Vagina (tissue), 2 donors: ENCODE measurements around the gene EPB41L3.

Source experiments
- POLR2AphosphoS5 ChIP-seq, 2 donors: sonication (generic); formaldehyde crosslinking; IDR thresholded peaks; one replicate each; pipeline ENCODE4 v1.9.0; 2017; ENCODE audit warnings: antibody characterized with exemption in 2 of 2, mild to moderate bottlenecking in 2 of 2, low read depth in 1 of 2; ENCODE audit not compliant: insufficient read depth in 1 of 2
- TF ChIP-seq, protein P1 (sequence below), 3 experiments: fragments of 450-650 bp in 2 of 3; fragments of 200-600 bp in 1 of 3; sonication (generic) in 1 of 3; IDR thresholded peaks; one replicate each; pipeline ENCODE4 v1.5.1; 2017 to 2019; ENCODE audit warnings: antibody characterized with exemption in 3 of 3, mild to moderate bottlenecking in 2 of 3, moderate library complexity in 2 of 3

- TF ChIP-seq, protein P1, sequence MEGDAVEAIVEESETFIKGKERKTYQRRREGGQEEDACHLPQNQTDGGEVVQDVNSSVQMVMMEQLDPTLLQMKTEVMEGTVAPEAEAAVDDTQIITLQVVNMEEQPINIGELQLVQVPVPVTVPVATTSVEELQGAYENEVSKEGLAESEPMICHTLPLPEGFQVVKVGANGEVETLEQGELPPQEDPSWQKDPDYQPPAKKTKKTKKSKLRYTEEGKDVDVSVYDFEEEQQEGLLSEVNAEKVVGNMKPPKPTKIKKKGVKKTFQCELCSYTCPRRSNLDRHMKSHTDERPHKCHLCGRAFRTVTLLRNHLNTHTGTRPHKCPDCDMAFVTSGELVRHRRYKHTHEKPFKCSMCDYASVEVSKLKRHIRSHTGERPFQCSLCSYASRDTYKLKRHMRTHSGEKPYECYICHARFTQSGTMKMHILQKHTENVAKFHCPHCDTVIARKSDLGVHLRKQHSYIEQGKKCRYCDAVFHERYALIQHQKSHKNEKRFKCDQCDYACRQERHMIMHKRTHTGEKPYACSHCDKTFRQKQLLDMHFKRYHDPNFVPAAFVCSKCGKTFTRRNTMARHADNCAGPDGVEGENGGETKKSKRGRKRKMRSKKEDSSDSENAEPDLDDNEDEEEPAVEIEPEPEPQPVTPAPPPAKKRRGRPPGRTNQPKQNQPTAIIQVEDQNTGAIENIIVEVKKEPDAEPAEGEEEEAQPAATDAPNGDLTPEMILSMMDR (IDR thresholded peaks at IDR 0.05) = no peak
- no peak for TF ChIP-seq POLR2AphosphoS5 (IDR thresholded peaks at IDR 0.05; ENCODE audit: insufficient read depth in 1 of 2, low read depth in 1 of 2)
Measured at GRCh38 chr18:5515011-5515784, 28.6 kb downstream of the EPB41L3 start.
